RKO (cell line): ENCODE measurements around the gene TENT4B.

Source experiments
- DNase-seq: peaks from one replicate; pipeline ENCODE4 v3.0.0-alpha.2; 2016; ENCODE audit warnings: low spot score

The TENT4B gene

GRCh38 chr16:50195756-50196155 lies 42.6 kb downstream of the TENT4B start:
- no peak for DNase-seq

- DNase-seq, result no peak
Measured at GRCh38 chr16:50197582-50197981, 44.5 kb downstream of the TENT4B start.

GRCh38 chr16:50198802-50199403 lies 45.8 kb downstream of the TENT4B start:
- DNase-seq, result no peak

- no peak for DNase-seq
Measured at GRCh38 chr16:50201787-50202186, 48.7 kb downstream of the TENT4B start.

GRCh38 chr16:50202926-50203624 lies 50.0 kb downstream of the TENT4B start:
- peak; percentile 70 for DNase-seq

GRCh38 chr16:50203681-50204080 lies 50.6 kb downstream of the TENT4B start:
- no peak for DNase-seq

- DNase-seq, result no peak
Measured at GRCh38 chr16:50204453-50205108, 51.5 kb downstream of the TENT4B start.

- DNase-seq, result no peak
Measured at GRCh38 chr16:50207652-50208051, 54.5 kb downstream of the TENT4B start.

- no peak for DNase-seq
Measured at GRCh38 chr16:50208460-50208931, 55.4 kb downstream of the TENT4B start.

GRCh38 chr16:50209546-50210265 lies 56.6 kb downstream of the TENT4B start:
- no peak for DNase-seq

GRCh38 chr16:50210266-50211038 lies 57.3 kb downstream of the TENT4B start:
- DNase-seq, result peak; percentile 78

GRCh38 chr16:50213939-50214519 lies 60.9 kb downstream of the TENT4B start:
- DNase-seq, result peak; percentile 53

GRCh38 chr16:50215680-50216079 lies 62.6 kb downstream of the TENT4B start:
- DNase-seq, result no peak

- no peak for DNase-seq
Measured at GRCh38 chr16:50216231-50216630, 63.1 kb downstream of the TENT4B start.

- no peak for DNase-seq
Measured at GRCh38 chr16:50219402-50219975, 66.4 kb downstream of the TENT4B start.

GRCh38 chr16:50224286-50224685 lies 71.2 kb downstream of the TENT4B start:
- DNase-seq, result no peak

- no peak for DNase-seq
Measured at GRCh38 chr16:50227120-50227519, 74.0 kb downstream of the TENT4B start.

- no peak for DNase-seq
Measured at GRCh38 chr16:50227665-50228064, 74.6 kb downstream of the TENT4B start.

- no peak for DNase-seq
Measured at GRCh38 chr16:50228364-50228868, 75.3 kb downstream of the TENT4B start.

- DNase-seq, result no peak
Measured at GRCh38 chr16:50229149-50229726, 76.1 kb downstream of the TENT4B start.
